Keratinocyte (primary cell): ENCODE data around the gene DOCK3. TPM values are rescaled to one million over a fixed set of nuclear protein-coding genes. Genes with fewer than 3 reads are reported as not detected.
"Not testable (repeated sequence)": the region's sequence is repeated elsewhere in the genome, so short reads cannot be mapped to it uniquely, and the experiment has no call there.

ENCODE experiments used
- DNase-seq: peaks from one replicate; pipeline ENCODE4 v3.0.0-alpha.2; 2011; ENCODE audit warnings: low read depth, missing footprints, low spot score
- FAIRE-seq: peaks from 2 replicates; lab custom pipeline; 2011; peaks lifted over from hg19 to GRCh38; lab: Jason Lieb, UNC
- H2AFZ ChIP-seq: 2 replicates; pipeline ENCODE4 v1.6.0; 2012; ENCODE audit warnings: low read length, control low read depth, inconsistent platforms; ENCODE audit not compliant: control insufficient read depth
- H3K27ac ChIP-seq: 2 replicates; pipeline ENCODE4 v1.5.1; 2011; ENCODE audit warnings: low read length; ENCODE audit not compliant: control insufficient read depth, insufficient read depth
- H3K27me3 ChIP-seq: 3 replicates; pipeline ENCODE4 v1.6.0; 2011; ENCODE audit warnings: low read length; ENCODE audit not compliant: control insufficient read depth, insufficient read depth; ENCODE audit errors: extremely low read depth
- H3K36me3 ChIP-seq, 2 experiments: 2 replicates in 1 of 2; 3 replicates in 1 of 2; pipeline ENCODE4 v1.5.1; 2011; ENCODE audit warnings: low read length in 2 of 2, mild to moderate bottlenecking in 1 of 2; ENCODE audit not compliant: control insufficient read depth in 2 of 2, insufficient read depth in 2 of 2; ENCODE audit errors: extremely low read depth in 1 of 2
- H3K4me1 ChIP-seq: 3 replicates; pipeline ENCODE4 v1.5.1; 2011; ENCODE audit warnings: low read length; ENCODE audit not compliant: control insufficient read depth, insufficient read depth; ENCODE audit errors: extremely low read depth
- H3K4me2 ChIP-seq: 3 replicates; pipeline ENCODE4 v1.6.0; 2011; ENCODE audit warnings: low read depth, low read length; ENCODE audit not compliant: control insufficient read depth, insufficient read depth; ENCODE audit errors: extremely low read depth
- H3K4me3 ChIP-seq, 3 experiments: fragments of 200-600 bp in 1 of 3; sonication (generic) in 1 of 3; 2 replicates in 2 of 3; 3 replicates in 1 of 3; pipeline ENCODE4 v1.5.1; 2011 to 2016; ENCODE audit warnings: low read length in 3 of 3, mild to moderate bottlenecking in 3 of 3, control low read depth in 2 of 3, inconsistent platforms in 1 of 3, low read depth in 1 of 3, mixed read lengths in 1 of 3, mixed run types in 1 of 3, moderate library complexity in 1 of 3; ENCODE audit not compliant: control insufficient read depth in 2 of 3, insufficient read depth in 2 of 3; ENCODE audit errors: extremely low read depth in 1 of 3
- H3K79me2 ChIP-seq: 2 replicates; pipeline ENCODE4 v1.6.0; 2012; ENCODE audit warnings: low read length; ENCODE audit not compliant: control insufficient read depth, insufficient read depth
- H3K9ac ChIP-seq: 3 replicates; pipeline ENCODE4 v1.6.0; 2011; ENCODE audit warnings: low read length; ENCODE audit not compliant: control insufficient read depth, insufficient read depth; ENCODE audit errors: extremely low read depth
- H3K9me1 ChIP-seq: 3 replicates; pipeline ENCODE4 v1.6.0; 2011; ENCODE audit warnings: low read length; ENCODE audit not compliant: control insufficient read depth, insufficient read depth; ENCODE audit errors: extremely low read depth
- H3K9me3 ChIP-seq: 2 replicates; pipeline ENCODE4 v1.5.1; 2012; ENCODE audit warnings: low read depth, low read length; ENCODE audit not compliant: control insufficient read depth
- H4K20me1 ChIP-seq: 3 replicates; pipeline ENCODE4 v1.6.0; 2011; ENCODE audit warnings: low read length; ENCODE audit not compliant: control insufficient read depth, insufficient read depth; ENCODE audit errors: extremely low read depth
- EZH2 ChIP-seq: IDR thresholded peaks from one replicate; pipeline ENCODE4 v1.6.1; 2012; ENCODE audit warnings: inconsistent platforms, mild to moderate bottlenecking, low read length, moderate library complexity
- dilution Hi-C: fragments of 300-500 bp; cut with MboI; formaldehyde crosslinking; loops from one replicate; pipeline ENCODE4 v1.7.0; 2020; ENCODE audit warnings: low sequenced_read_pairs; ENCODE audit not compliant: extremely low pct_ligation_motif_present
- polyA plus RNA-seq, 5 experiments: library from polyadenylated mRNA; depleted of rRNA in 3 of 5; stranded (reverse) in 3 of 5; stranded (forward) in 1 of 5; unstranded in 1 of 5; fragments of >200 nt; gene quantifications; 1 replicate in 1 of 5; 2 replicates in 3 of 5; 3 replicates in 1 of 5; pipeline versions ENCODE4 v1.2.1 to v1.2.3, GENCODE V29; 2011 to 2012; ENCODE audit warnings: missing spikeins in 2 of 5, low read depth in 1 of 5, low replicate concordance in 1 of 5
- TF ChIP-seq, protein P1 (sequence below), 3 experiments: IDR thresholded peaks in 1 of 3; conservative IDR thresholded peaks in 1 of 3; optimal IDR thresholded peaks in 1 of 3; 2 replicates in 2 of 3; 3 replicates in 1 of 3; pipeline versions ENCODE3 to v1.5.1; 2011; ENCODE audit warnings: low read length in 3 of 3, mild to moderate bottlenecking in 3 of 3, moderate library complexity in 2 of 3, control low read depth in 1 of 3, inconsistent platforms in 1 of 3; ENCODE audit not compliant: insufficient read depth in 2 of 3; ENCODE audit errors: extremely low read depth in 1 of 3

The DOCK3 gene
- polyA plus RNA-seq, 1 donor (not counting 4 experiments of a cell fraction or from before 2014, with no cell fraction given): 0.10 TPM

DNA sequence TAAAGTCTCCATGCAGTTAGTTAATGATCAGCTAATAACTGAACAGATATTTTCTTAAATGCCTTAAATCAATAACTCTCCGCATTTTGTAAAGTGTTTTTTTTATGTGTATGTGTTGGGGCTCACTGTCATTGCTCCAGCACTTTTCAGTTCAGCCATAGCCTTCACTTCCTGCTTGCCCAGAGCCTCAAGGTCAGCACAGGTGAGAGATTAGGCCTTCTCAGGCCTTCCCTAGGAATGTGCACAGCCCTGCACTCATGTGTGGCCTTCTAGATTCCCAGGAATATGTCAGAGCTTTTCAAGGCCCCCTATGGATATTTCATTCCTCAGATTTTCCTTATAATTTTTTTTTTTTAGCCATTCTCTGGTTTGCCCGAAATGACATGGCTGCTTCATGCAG, 632.7 kb downstream of the DOCK3 start:
- no peak for DNase-seq
- TF ChIP-seq EZH2: no peak
- TF ChIP-seq, protein P1, sequence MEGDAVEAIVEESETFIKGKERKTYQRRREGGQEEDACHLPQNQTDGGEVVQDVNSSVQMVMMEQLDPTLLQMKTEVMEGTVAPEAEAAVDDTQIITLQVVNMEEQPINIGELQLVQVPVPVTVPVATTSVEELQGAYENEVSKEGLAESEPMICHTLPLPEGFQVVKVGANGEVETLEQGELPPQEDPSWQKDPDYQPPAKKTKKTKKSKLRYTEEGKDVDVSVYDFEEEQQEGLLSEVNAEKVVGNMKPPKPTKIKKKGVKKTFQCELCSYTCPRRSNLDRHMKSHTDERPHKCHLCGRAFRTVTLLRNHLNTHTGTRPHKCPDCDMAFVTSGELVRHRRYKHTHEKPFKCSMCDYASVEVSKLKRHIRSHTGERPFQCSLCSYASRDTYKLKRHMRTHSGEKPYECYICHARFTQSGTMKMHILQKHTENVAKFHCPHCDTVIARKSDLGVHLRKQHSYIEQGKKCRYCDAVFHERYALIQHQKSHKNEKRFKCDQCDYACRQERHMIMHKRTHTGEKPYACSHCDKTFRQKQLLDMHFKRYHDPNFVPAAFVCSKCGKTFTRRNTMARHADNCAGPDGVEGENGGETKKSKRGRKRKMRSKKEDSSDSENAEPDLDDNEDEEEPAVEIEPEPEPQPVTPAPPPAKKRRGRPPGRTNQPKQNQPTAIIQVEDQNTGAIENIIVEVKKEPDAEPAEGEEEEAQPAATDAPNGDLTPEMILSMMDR (optimal IDR thresholded peaks at IDR 0.05 in 1 of 3, IDR thresholded peaks at IDR 0.05 in 1 of 3, conservative IDR thresholded peaks at IDR 0.05 in 1 of 3; ENCODE audit: extremely low read depth in 1 of 3, insufficient read depth in 2 of 3, low read length in 3 of 3): no peak
- Histone ChIP-seq H3K27me3 (peaks cover 5% of the 10 kb centered on the region), H3K9me3 (no peaks in the 10 kb centered on the region), H3K4me2 (no peak overlapping the region), H3K4me3 (no peak overlapping the region), H3K27ac (no peak overlapping the region), H4K20me1 (no peaks in the 10 kb centered on the region), H3K9ac (no peak overlapping the region), H3K36me3 (no peaks in the 10 kb centered on the region), H3K79me2 (no peaks in the 10 kb centered on the region), H2AFZ (no peak overlapping the region), H3K4me1 (no peaks in the 10 kb centered on the region), H3K9me1 (no peaks in the 10 kb centered on the region)
- FAIRE-seq: no peak
- dilution Hi-C loops: no loop called here

DNA sequence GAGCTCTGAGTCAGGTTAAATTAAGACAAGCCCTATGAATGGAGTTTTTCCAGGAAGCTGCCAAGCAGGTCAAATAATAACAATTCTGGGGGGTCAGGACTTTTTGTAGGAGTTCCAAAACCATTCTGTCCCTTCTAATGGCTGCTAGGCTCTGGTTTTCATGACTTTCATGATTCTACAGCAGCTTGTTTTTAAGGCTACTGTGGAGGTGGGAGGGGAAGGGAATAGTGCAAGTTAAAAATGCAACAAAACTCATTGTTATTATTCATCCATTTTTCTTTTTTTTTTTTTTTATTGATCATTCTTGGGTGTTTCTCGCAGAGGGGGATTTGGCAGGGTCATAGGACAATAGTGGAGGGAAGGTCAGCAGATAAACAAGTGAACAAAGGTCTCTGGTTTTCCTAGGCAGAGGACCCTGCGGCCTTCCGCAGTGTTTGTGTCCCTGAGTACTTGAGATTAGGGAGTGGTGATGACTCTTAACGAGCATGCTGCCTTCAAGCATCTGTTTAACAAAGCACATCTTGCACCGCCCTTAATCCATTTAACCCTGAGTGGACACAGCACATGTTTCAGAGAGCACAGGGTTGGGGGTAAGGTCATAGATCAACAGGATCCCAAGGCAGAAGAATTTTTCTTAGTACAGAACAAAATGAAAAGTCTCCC, 633.3 kb downstream of the DOCK3 start:
- H4K20me1 ChIP-seq, dilution Hi-C loops, H3K4me1 ChIP-seq, FAIRE-seq, H3K79me2 ChIP-seq, DNase-seq, H3K27me3 ChIP-seq, H3K4me3 ChIP-seq, H3K4me2 ChIP-seq, H3K9me1 ChIP-seq, H3K9ac ChIP-seq, H2AFZ ChIP-seq, H3K36me3 ChIP-seq, H3K27ac ChIP-seq, H3K9me3 ChIP-seq: not testable (repeated sequence)

DNA sequence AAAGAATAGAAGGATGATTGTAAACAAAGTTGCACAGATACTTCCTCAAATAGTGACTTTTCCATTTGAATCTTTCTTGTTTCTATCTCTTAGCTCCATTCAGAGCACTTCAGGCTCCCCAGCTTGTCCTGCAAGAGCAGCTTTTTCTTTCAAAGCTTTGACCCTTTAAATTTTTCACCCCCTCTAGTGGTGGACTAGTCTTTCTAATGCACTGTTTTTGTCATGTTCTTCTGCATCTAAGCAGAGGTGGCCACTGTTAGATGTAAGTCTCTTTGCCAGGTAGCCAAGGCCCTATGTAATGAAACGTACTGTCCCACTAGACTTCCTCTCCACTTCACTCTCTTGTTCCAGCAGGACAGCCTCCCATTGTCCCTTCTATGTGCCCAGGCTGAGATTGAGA, 636.3 kb downstream of the DOCK3 start:
- H3K4me3 ChIP-seq: no peak overlapping the region
- no peaks in the 10 kb centered on the region for H3K27me3 ChIP-seq
- H3K4me1 ChIP-seq: no peaks in the 10 kb centered on the region
- no peak overlapping the region for H3K9ac ChIP-seq
- peak; percentile 17 for DNase-seq
- H3K4me2 ChIP-seq: no peak overlapping the region
- no peaks in the 10 kb centered on the region for H3K79me2 ChIP-seq
- H3K27ac ChIP-seq: no peak overlapping the region
- FAIRE-seq: peak; percentile 62
- no peaks in the 10 kb centered on the region for H3K36me3 ChIP-seq
- dilution Hi-C loops: no loop called here
- no peaks in the 10 kb centered on the region for H3K9me1 ChIP-seq
- no peak overlapping the region for H2AFZ ChIP-seq
- H4K20me1 ChIP-seq: no peaks in the 10 kb centered on the region
- TF ChIP-seq, protein P1 (optimal IDR thresholded peaks at IDR 0.05 in 1 of 3, IDR thresholded peaks at IDR 0.05 in 1 of 3, conservative IDR thresholded peaks at IDR 0.05 in 1 of 3; ENCODE audit: extremely low read depth in 1 of 3, insufficient read depth in 2 of 3, low read length in 3 of 3): peak; percentile 19 to 41 (median 39)
- TF ChIP-seq EZH2: no peak
- no peaks in the 10 kb centered on the region for H3K9me3 ChIP-seq
